Endothelial cell of umbilical vein (primary cell): ENCODE data around the gene ZBTB9. TPM values are rescaled to one million over a fixed set of nuclear protein-coding genes. Genes with fewer than 3 reads are reported as not detected.

Experiments used
- Bru-seq: library from RNA; stranded (reverse); fragments of 400-500 nt; gene quantifications from one replicate; lab custom pipeline; 2021; lab: Mats Ljungman, UMichigan
- BruChase-seq, 2 experiments: library from RNA; stranded (reverse); fragments of 400-500 nt; gene quantifications; one replicate each; lab custom pipeline; 2021; lab: Mats Ljungman, UMichigan
- BruUV-seq: library from RNA; stranded (reverse); fragments of 400-500 nt; replicated peaks from 2 replicates; lab custom pipeline; 2021; lab: Mats Ljungman, UMichigan
- CTCF ChIA-PET: fragments of 300-600, 350-600 bp; sonication (Branson Sonifier 250); formaldehyde crosslinking; loops from one replicate; lab custom pipeline; 2021; ENCODE audit warnings: antibody characterized with exemption, inconsistent platforms; lab: Charles Lee
- POLR2A ChIA-PET: fragments of 300-600, 350-600 bp; sonication (Branson Sonifier 250); formaldehyde crosslinking; loops from one replicate; lab custom pipeline; 2021; ENCODE audit warnings: antibody characterized with exemption, inconsistent platforms; lab: Charles Lee
- DNase-seq: peaks from one replicate; pipeline ENCODE4 v3.0.0-alpha.2; 2011; ENCODE audit warnings: low read depth, low spot score
- FAIRE-seq: peaks from 2 replicates; lab custom pipeline; 2011; peaks lifted over from hg19 to GRCh38; lab: Jason Lieb, UNC
- H2AFZ ChIP-seq: 2 replicates; pipeline ENCODE4 v1.6.0; 2012; ENCODE audit warnings: low read depth, low read length, control low read depth, inconsistent platforms
- H3K27ac ChIP-seq: 2 replicates; pipeline ENCODE4 v1.5.1; 2011; ENCODE audit warnings: low read depth, mild to moderate bottlenecking, control low read depth, low read length, moderate library complexity; ENCODE audit not compliant: insufficient read depth
- H3K27me3 ChIP-seq, 2 experiments: 2 replicates each; pipeline versions ENCODE4 v1.6.0 to v1.6.1; 2011; ENCODE audit warnings: low read length in 2 of 2, mixed read lengths in 1 of 2; ENCODE audit not compliant: control insufficient read depth in 2 of 2, insufficient read depth in 2 of 2
- H3K36me3 ChIP-seq, 2 experiments: 2 replicates in 1 of 2; 3 replicates in 1 of 2; pipeline ENCODE4 v1.5.1; 2011; ENCODE audit warnings: low read length in 2 of 2, mild to moderate bottlenecking in 1 of 2, moderate library complexity in 1 of 2; ENCODE audit not compliant: control insufficient read depth in 2 of 2, insufficient read depth in 2 of 2; ENCODE audit errors: extremely low read depth in 1 of 2
- H3K4me1 ChIP-seq: 3 replicates; pipeline ENCODE4 v1.5.1; 2011; ENCODE audit warnings: mild to moderate bottlenecking, low read length; ENCODE audit not compliant: control insufficient read depth, insufficient read depth; ENCODE audit errors: extremely low read depth
- H3K4me2 ChIP-seq: 2 replicates; pipeline ENCODE4 v1.6.1; 2011; ENCODE audit warnings: low read length, control low read depth, mixed read lengths; ENCODE audit not compliant: insufficient read depth
- H3K4me3 ChIP-seq, 3 experiments: fragments of 200-600 bp in 1 of 3; sonication (generic), shearing (Covaris generic) in 1 of 3; replicated peaks in 1 of 3; 2 replicates each; pipeline ENCODE4 v1.5.1; 2011 to 2016; ENCODE audit warnings: control low read depth in 3 of 3, low read length in 3 of 3, mild to moderate bottlenecking in 2 of 3, inconsistent platforms in 1 of 3, low read depth in 1 of 3, moderate library complexity in 1 of 3; ENCODE audit not compliant: insufficient read depth in 1 of 3
- H3K79me2 ChIP-seq: 2 replicates; pipeline ENCODE4 v1.6.0; 2012; ENCODE audit warnings: low read length, inconsistent platforms; ENCODE audit not compliant: control insufficient read depth, insufficient read depth
- H3K9ac ChIP-seq: replicated peaks from 2 replicates; pipeline ENCODE3; 2011; ENCODE audit warnings: low read length, control low read depth; ENCODE audit not compliant: insufficient read depth; ENCODE audit errors: extremely low read depth
- H3K9me1 ChIP-seq: replicated peaks from 3 replicates; pipeline ENCODE4 v1.6.0; 2011; ENCODE audit warnings: mild to moderate bottlenecking, low read length; ENCODE audit not compliant: control insufficient read depth, insufficient read depth; ENCODE audit errors: extremely low read depth
- H3K9me3 ChIP-seq: replicated peaks from 2 replicates; pipeline ENCODE4 v1.5.1; 2012; ENCODE audit warnings: low read length, inconsistent platforms; ENCODE audit not compliant: control insufficient read depth, insufficient read depth
- H4K20me1 ChIP-seq: replicated peaks from 2 replicates; pipeline ENCODE3; 2011; ENCODE audit warnings: mild to moderate bottlenecking, low read length; ENCODE audit not compliant: control insufficient read depth, insufficient read depth; ENCODE audit errors: extremely low read depth
- EZH2 ChIP-seq: IDR thresholded peaks from 2 replicates; pipeline ENCODE4 v1.6.1; 2012; ENCODE audit warnings: borderline replicate concordance, low read depth, mild to moderate bottlenecking, moderate library complexity, low read length, inconsistent platforms; ENCODE audit not compliant: severe bottlenecking
- FOS ChIP-seq: IDR thresholded peaks from 2 replicates; pipeline ENCODE4 v1.6.1; 2011; ENCODE audit warnings: mild to moderate bottlenecking, low read length, moderate library complexity, borderline replicate concordance; ENCODE audit not compliant: insufficient read depth
- GATA2 ChIP-seq: IDR thresholded peaks from 2 replicates; pipeline ENCODE4 v1.7.0; 2011; ENCODE audit warnings: low read depth, mild to moderate bottlenecking, moderate library complexity, mixed read lengths, low read length; ENCODE audit not compliant: insufficient read length, insufficient read depth
- JUN ChIP-seq: IDR thresholded peaks from 2 replicates; pipeline ENCODE4 v1.6.1; 2011; ENCODE audit warnings: borderline replicate concordance, low read depth; ENCODE audit not compliant: insufficient read length, insufficient read depth
- MYC ChIP-seq: IDR thresholded peaks from one replicate; pipeline ENCODE4 v1.6.1; 2011; ENCODE audit warnings: mild to moderate bottlenecking, low read depth, low read length
- POLR2A ChIP-seq: IDR thresholded peaks from 2 replicates; pipeline ENCODE4 v1.6.1; 2012; ENCODE audit warnings: low read depth, mild to moderate bottlenecking, control low read depth, low read length
- POLR2AphosphoS5 ChIP-seq: IDR thresholded peaks from 2 replicates; pipeline ENCODE4 v1.6.1; 2012; ENCODE audit warnings: low read depth, mild to moderate bottlenecking, control low read depth, low read length, moderate library complexity; ENCODE audit not compliant: insufficient read depth
- dilution Hi-C: fragments of 300-500 bp; cut with MboI; formaldehyde crosslinking; loops from one replicate; pipeline ENCODE4 v1.15.0; 2019; ENCODE audit warnings: low sequenced_read_pairs; ENCODE audit not compliant: extremely low pct_ligation_motif_present
- intact Hi-C: fragments of 100-400 bp; cut with micrococcal nuclease; formaldehyde crosslinking; loops from one replicate; pipeline ENCODE4 v1.10.0; 2022
- long read RNA-seq: library from polyadenylated mRNA; stranded (forward); transcript quantifications from one replicate; pipeline ENCODE4 v2.0.0, GENCODE V29; 2021
- polyA minus RNA-seq, 3 experiments: library from RNA; depleted of rRNA, polyadenylated mRNA; stranded (reverse); fragments of >200 nt; gene quantifications; 1 replicate in 1 of 3; 2 replicates in 2 of 3; pipeline ENCODE4 v1.2.3, GENCODE V29; 2011
- polyA plus RNA-seq, 4 experiments: library from polyadenylated mRNA; depleted of rRNA in 3 of 4; stranded (reverse) in 3 of 4; unstranded in 1 of 4; fragments of >200 nt; gene quantifications; 2 replicates each; pipeline versions ENCODE4 v1.2.1 to v1.2.3, GENCODE V29; 2011 to 2012; ENCODE audit warnings: missing spikeins in 1 of 4
- total RNA-seq: library from RNA; stranded (reverse); gene quantifications from 2 replicates; pipeline ENCODE4 v1.2.3, GENCODE V29; 2021
- TF ChIP-seq, protein P1 (sequence below): IDR thresholded peaks from 2 replicates; pipeline ENCODE4 v1.6.1; 2011; ENCODE audit not compliant: insufficient read depth, insufficient read length
- TF ChIP-seq, protein P2 (sequence below), 2 donors: IDR thresholded peaks; 1 replicate in 1 of 2; 2 replicates in 1 of 2; pipeline ENCODE4 v1.5.1; 2011; ENCODE audit warnings: low read length in 2 of 2, mild to moderate bottlenecking in 2 of 2, moderate library complexity in 2 of 2, control low read depth in 1 of 2, inconsistent platforms in 1 of 2, low read depth in 1 of 2; ENCODE audit not compliant: insufficient read depth in 1 of 2; ENCODE audit errors: extremely low read depth in 1 of 2

The ZBTB9 gene, protein sequence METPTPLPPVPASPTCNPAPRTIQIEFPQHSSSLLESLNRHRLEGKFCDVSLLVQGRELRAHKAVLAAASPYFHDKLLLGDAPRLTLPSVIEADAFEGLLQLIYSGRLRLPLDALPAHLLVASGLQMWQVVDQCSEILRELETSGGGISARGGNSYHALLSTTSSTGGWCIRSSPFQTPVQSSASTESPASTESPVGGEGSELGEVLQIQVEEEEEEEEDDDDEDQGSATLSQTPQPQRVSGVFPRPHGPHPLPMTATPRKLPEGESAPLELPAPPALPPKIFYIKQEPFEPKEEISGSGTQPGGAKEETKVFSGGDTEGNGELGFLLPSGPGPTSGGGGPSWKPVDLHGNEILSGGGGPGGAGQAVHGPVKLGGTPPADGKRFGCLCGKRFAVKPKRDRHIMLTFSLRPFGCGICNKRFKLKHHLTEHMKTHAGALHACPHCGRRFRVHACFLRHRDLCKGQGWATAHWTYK
- 8.0 and 8.7 TPM in 2 replicates for total RNA-seq
- polyA plus RNA-seq, result 4.7 and 4.9 TPM in 2 replicates
- 3.5 and 3.7 TPM in 2 replicates for polyA plus RNA-seq (2011; cell fraction: cytosol; rRNA removed)
- 7.2 and 7.5 TPM in 2 replicates for polyA plus RNA-seq (2011; cell fraction: nucleus; rRNA removed)
- polyA plus RNA-seq (2012), result 6.0 and 7.5 TPM in 2 replicates
- polyA minus RNA-seq, result 8.0 and 9.0 TPM in 2 replicates
- 11.2 TPM for polyA minus RNA-seq (2011; cell fraction: cytosol; rRNA and poly(A)+ RNA removed)
- 2.1 and 3.5 TPM in 2 replicates for polyA minus RNA-seq (2011; cell fraction: nucleus; rRNA and poly(A)+ RNA removed)
- Bru-seq, nascent RNA, result percentile 48 among the genes with signal in this experiment
- percentile 44 among the genes with signal in this experiment for BruChase-seq, experiment 1, labeled RNA remaining after a 6-hour chase
- percentile 49 among the genes with signal in this experiment for BruChase-seq, experiment 2, labeled RNA remaining after a 2-hour chase
- long read RNA-seq, transcript ZBTB9-201 (2 exons, 2,716 nt), result major isoform, 20 of 25 reads
- long read RNA-seq, partial matches to known transcripts, result 0 of 25 reads
- long read RNA-seq, other reads (novel, unspliced or antisense), result 4 of 25 reads

DNA sequence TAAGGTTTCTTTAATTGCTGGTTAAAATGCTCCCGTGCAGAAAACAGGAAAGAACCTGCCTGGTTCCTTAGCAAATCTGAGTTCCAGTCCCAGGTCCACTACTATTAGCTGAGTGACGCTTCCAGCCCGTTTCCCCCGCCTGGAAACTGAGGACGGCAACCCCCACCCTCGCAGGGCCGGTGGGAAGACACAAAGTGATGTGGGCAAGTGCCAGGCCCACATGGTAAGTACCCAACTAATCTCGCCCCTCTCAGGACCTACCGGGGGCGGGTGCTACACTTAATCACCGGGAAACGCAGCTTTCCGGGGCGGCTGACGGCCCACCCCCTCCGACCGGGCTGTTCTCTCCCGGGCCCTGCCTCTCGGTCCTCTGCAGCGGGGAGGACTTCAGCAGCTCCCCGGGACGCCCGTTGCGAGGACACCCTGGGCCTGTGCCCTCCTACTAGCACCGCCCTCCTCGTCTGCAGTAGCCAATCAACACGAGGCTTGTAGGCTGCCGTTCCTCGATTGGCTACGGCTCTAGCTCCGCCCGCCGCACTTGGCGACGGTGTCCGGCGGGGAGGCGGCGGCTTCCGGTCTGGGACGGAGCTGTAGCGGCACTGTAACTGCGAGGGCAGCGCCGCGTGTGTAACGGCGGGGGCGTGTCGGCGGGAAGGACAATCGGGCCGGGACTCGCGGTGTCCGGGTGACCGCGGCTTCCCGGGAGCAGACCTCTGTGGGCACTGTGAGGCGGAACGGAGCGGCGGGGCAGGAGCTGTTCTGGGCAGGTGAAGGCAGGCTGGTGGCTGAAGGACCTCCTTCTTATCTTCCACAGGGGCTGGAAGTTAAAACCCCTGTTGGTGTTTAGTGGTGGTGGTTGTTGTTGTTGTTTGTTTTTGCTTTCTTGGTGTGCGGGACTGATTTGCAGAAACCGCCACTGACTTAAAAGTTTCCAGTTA lies at the start of gene ZBTB9:
TSS of gene ZBTB9 (plus strand) at position 568 of the 938 bp plus-strand sequence. CDS start 525 bp downstream, outside the sequence.
- intact Hi-C loops (loop anchor here (1.0 to 5.0 kb wide), 4 partner anchors 23 to 123 kb away; partner anchors contain the start of gene KIFC1), dilution Hi-C loops (no loop called here)
- Histone ChIP-seq H3K27ac (peak within 1 kb of the TSS; percentile 7), H3K4me3 (peak within 1 kb of the TSS; percentile 54 to 71 (median 69)), H3K79me2 (no peaks in the 10 kb centered on the region), H3K9me3 (no peaks in the 10 kb centered on the region), H3K4me2 (peak within 1 kb of the TSS; percentile 75), H4K20me1 (no peaks in the 10 kb centered on the region), H3K9ac (peak within 1 kb of the TSS; percentile 43), H3K4me1 (peaks cover 3% of the 10 kb centered on the region), H3K27me3 (no peaks in the 10 kb centered on the region), H2AFZ (peak within 1 kb of the TSS; percentile 73), H3K9me1 (no peaks in the 10 kb centered on the region), H3K36me3 (no peaks in the 10 kb centered on the region)
- POLR2A ChIA-PET, result interaction anchor here (0.6 to 1.1 kb wide), 2 partner anchors 18 to 125 kb away, joined by 3 to 6 read pairs; no protein-coding TSS in a partner anchor
- DNase-seq (peak; percentile 98), FAIRE-seq (peak; percentile 99)
- no peak for TF ChIP-seq JUN
- no peak for TF ChIP-seq FOS
- no peak for TF ChIP-seq GATA2
- peak; percentile 83 for TF ChIP-seq POLR2AphosphoS5
- TF ChIP-seq, protein P1, sequence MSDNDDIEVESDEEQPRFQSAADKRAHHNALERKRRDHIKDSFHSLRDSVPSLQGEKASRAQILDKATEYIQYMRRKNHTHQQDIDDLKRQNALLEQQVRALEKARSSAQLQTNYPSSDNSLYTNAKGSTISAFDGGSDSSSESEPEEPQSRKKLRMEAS, result peak; percentile 61
- TF ChIP-seq, protein P2, sequence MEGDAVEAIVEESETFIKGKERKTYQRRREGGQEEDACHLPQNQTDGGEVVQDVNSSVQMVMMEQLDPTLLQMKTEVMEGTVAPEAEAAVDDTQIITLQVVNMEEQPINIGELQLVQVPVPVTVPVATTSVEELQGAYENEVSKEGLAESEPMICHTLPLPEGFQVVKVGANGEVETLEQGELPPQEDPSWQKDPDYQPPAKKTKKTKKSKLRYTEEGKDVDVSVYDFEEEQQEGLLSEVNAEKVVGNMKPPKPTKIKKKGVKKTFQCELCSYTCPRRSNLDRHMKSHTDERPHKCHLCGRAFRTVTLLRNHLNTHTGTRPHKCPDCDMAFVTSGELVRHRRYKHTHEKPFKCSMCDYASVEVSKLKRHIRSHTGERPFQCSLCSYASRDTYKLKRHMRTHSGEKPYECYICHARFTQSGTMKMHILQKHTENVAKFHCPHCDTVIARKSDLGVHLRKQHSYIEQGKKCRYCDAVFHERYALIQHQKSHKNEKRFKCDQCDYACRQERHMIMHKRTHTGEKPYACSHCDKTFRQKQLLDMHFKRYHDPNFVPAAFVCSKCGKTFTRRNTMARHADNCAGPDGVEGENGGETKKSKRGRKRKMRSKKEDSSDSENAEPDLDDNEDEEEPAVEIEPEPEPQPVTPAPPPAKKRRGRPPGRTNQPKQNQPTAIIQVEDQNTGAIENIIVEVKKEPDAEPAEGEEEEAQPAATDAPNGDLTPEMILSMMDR (IDR thresholded peaks at IDR 0.05; ENCODE audit: extremely low read depth in 1 of 2, insufficient read depth in 1 of 2, low read depth in 1 of 2, low read length in 2 of 2), result no peak
- peak; percentile 94 for TF ChIP-seq POLR2A
- TF ChIP-seq EZH2, result no peak
- peak; percentile 57 for TF ChIP-seq MYC
- TSS peak; percentile 98 for BruUV-seq
- CTCF ChIA-PET, result interaction anchor here (0.7 to 1.7 kb wide), 6 partner anchors 13 to 709 kb away, joined by 3 to 4 read pairs (median 3); partner anchors contain the start of gene CUTA
